ENCODE results near the gene SEPTIN11.

SEPTIN11 gene

GRCh38 chr4:76947369-76947768, 2.2 kb upstream of the SEPTIN11 start:
- no peak for TF ChIP-seq CTCF (IDR thresholded peaks at IDR 0.05; ENCODE audit: poor library complexity, severe bottlenecking)
- Histone ChIP-seq H3K27me3 (ENCODE audit: insufficient read depth, poor library complexity, severe bottlenecking) (no peaks in the 10 kb centered on the region), H3K4me1 (ENCODE audit: insufficient read depth, poor library complexity, severe bottlenecking) (peaks cover 6% of the 10 kb centered on the region), H3K36me3 (ENCODE audit: low read depth) (no peaks in the 10 kb centered on the region), H3K27ac (ENCODE audit: poor library complexity, severe bottlenecking) (no peak overlapping the region), H3K4me3 (ENCODE audit: severe bottlenecking) (no peak overlapping the region), H3K9me3 (ENCODE audit: severe bottlenecking) (no peaks in the 10 kb centered on the region)
- ATAC-seq (ENCODE audit: low read depth) (no peak), DNase-seq (ENCODE audit: low spot score) (no peak)

GRCh38 chr4:76948443-76949275, 893 bp upstream of the SEPTIN11 start:
- Histone ChIP-seq H3K9me3 (ENCODE audit: severe bottlenecking) (no peaks in the 10 kb centered on the region), H3K4me3 (ENCODE audit: severe bottlenecking) (peak overlapping the region; percentile 88), H3K36me3 (ENCODE audit: low read depth) (no peaks in the 10 kb centered on the region), H3K4me1 (ENCODE audit: insufficient read depth, poor library complexity, severe bottlenecking) (peaks cover 6% of the 10 kb centered on the region), H3K27ac (ENCODE audit: poor library complexity, severe bottlenecking) (peak overlapping the region; percentile 43), H3K27me3 (ENCODE audit: insufficient read depth, poor library complexity, severe bottlenecking) (no peaks in the 10 kb centered on the region)
- no peak for TF ChIP-seq CTCF (IDR thresholded peaks at IDR 0.05; ENCODE audit: poor library complexity, severe bottlenecking)
- ATAC-seq (ENCODE audit: low read depth) (peak; percentile 41), DNase-seq (ENCODE audit: low spot score) (peak; percentile 72)

GRCh38 chr4:76950052-76950955, 752 bp downstream of the SEPTIN11 start:
- H3K36me3 ChIP-seq (ENCODE audit: low read depth): no peaks in the 10 kb centered on the region

GRCh38 chr4:76950956-76951671, 1.6 kb downstream of the SEPTIN11 start:
- Histone ChIP-seq H3K27me3 (ENCODE audit: insufficient read depth, poor library complexity, severe bottlenecking) (no peaks in the 10 kb centered on the region), H3K4me1 (ENCODE audit: insufficient read depth, poor library complexity, severe bottlenecking) (peaks cover 6% of the 10 kb centered on the region), H3K27ac (ENCODE audit: poor library complexity, severe bottlenecking) (peak overlapping the region; percentile 43), H3K36me3 (ENCODE audit: low read depth) (no peaks in the 10 kb centered on the region), H3K4me3 (ENCODE audit: severe bottlenecking) (peak overlapping the region; percentile 88), H3K9me3 (ENCODE audit: severe bottlenecking) (no peaks in the 10 kb centered on the region)
- no peak for TF ChIP-seq CTCF (IDR thresholded peaks at IDR 0.05; ENCODE audit: poor library complexity, severe bottlenecking)
- ATAC-seq (ENCODE audit: low read depth): peak; percentile 3; the same call in 2 of the 3 replicates
- DNase-seq (ENCODE audit: low spot score): no peak

More at GRCh38 chr4:76950052-76950955, 752 bp downstream of the SEPTIN11 start:
- peak overlapping the region; percentile 43 for H3K27ac ChIP-seq (ENCODE audit: poor library complexity, severe bottlenecking)
- no peak for TF ChIP-seq CTCF (IDR thresholded peaks at IDR 0.05; ENCODE audit: poor library complexity, severe bottlenecking)
- H3K4me1 ChIP-seq (ENCODE audit: insufficient read depth, poor library complexity, severe bottlenecking): peaks cover 6% of the 10 kb centered on the region
- DNase-seq (ENCODE audit: low spot score): peak; percentile 64
- no peaks in the 10 kb centered on the region for H3K27me3 ChIP-seq (ENCODE audit: insufficient read depth, poor library complexity, severe bottlenecking)
- H3K4me3 ChIP-seq (ENCODE audit: severe bottlenecking): peak overlapping the region; percentile 88
- ATAC-seq (ENCODE audit: low read depth): peak; percentile 34
- H3K9me3 ChIP-seq (ENCODE audit: severe bottlenecking): no peaks in the 10 kb centered on the region
